Hematopoietic multipotent progenitor cell treated with erythropoietin and hydrocortisone succinate and interleukin-3 and kit ligand, for 4 days (in vitro differentiated cells): ENCODE results near the gene COQ2.
"Not testable (repeated sequence)": the region's sequence is repeated elsewhere in the genome, so short reads cannot be mapped to it uniquely, and the experiment has no call there.

Experiments
- DNase-seq: peaks from one replicate; pipeline ENCODE4 v3.0.0-alpha.2; 2015

COQ2 gene

DNA sequence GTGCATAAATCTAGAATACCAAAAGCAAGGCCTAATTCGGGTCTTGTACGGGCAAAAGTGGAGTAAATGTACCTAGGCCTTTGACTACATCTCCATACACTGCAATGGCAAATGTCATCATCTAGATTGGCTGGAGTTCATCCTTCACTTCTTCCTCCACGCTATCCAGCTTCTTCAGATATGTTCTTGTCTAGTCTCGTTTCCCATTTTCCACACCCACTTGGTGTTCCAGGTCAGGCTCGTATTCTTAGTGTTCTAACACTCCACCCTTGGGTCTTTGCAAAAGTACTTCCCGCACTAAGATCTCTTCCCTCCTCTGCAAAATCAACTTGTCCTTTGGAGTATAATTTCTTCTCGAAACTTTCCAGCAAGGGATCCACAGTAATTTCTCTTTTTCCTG, 1.4 kb downstream of the COQ2 start:
- no peak for DNase-seq

GRCh38 chr4:83282049-83282535, 2.5 kb downstream of the COQ2 start:
- peak; percentile 87 for DNase-seq

- peak; percentile 58 for DNase-seq
Measured at GRCh38 chr4:83281307-83281706, 3.3 kb downstream of the COQ2 start.

DNA sequence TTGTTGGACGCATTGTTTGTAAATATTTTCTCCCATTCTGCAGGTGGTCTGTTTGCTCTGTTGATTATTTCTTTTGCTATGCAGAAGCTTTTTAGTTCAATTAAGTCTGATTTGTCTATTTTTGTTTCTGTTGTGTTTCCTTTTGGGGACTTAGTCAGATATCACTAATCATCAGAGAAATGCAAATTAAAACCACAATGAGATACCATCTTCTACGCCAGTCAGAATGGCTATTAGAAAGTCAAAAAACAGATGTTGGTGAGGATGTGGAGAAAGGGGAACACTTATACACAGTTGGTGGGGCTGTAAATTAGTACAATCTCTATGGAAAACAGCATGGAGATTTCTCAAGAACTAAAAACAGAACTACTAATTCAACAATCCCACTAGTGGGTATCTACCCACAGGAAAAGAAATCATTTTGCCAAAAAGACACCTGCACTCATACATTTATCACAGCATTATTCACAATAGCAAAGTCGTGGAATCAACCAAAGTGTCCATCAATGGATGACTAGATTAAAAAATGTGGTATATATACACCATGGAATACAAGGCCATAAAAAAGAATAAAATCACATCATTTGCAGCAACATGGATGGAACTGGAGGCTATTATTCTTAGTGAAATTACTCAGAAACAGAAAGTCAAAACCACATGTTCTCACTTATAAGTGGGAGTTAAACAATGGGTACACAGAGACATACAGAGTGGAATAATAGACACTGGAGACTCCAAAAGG, 8.1 kb downstream of the COQ2 start:
- peak; percentile 68 for DNase-seq

DNA sequence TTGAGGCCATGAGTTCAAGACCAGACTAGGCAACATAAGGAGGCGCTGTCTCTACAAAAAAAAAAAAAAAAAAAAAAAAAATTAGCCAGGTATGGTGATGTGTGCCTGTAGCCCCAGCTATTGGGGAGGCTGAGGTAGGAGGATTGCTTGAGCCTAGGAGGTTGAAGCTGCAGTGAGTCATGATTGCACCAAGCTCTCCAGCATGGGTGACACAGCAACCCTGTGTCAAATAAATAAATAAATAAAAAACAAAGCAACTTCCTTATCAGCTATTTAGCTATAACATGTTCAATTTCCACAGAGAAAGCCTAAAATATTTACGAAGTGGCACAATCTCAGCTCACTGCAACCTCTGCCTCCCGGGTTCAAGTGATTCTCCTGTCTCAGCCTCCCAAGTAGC, 10.7 kb downstream of the COQ2 start:
- DNase-seq = not testable (repeated sequence)

- peak; percentile 51 for DNase-seq
Measured at GRCh38 chr4:83272900-83273299, 11.7 kb downstream of the COQ2 start.

DNA sequence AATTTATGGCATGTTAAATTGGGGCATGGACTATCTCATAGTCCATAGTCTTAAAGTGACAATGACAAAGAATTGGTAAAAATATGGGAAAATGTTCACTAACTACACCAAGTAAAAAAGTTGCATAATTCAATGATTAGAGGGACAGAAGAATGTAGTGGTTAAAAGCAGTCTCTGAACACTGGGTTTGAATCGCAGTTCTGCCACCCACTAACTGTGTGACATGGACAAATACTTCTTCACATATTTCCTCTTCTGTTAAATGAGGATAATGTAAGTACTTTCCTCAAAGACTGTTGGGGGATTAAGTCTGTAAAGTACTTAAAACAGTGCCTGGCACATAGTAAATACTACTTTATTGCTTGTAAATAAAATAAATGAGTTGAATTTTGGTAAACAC, 15.3 kb downstream of the COQ2 start:
- DNase-seq = no peak

- no peak for DNase-seq
Measured at GRCh38 chr4:83268491-83268890, 16.1 kb downstream of the COQ2 start.

DNA sequence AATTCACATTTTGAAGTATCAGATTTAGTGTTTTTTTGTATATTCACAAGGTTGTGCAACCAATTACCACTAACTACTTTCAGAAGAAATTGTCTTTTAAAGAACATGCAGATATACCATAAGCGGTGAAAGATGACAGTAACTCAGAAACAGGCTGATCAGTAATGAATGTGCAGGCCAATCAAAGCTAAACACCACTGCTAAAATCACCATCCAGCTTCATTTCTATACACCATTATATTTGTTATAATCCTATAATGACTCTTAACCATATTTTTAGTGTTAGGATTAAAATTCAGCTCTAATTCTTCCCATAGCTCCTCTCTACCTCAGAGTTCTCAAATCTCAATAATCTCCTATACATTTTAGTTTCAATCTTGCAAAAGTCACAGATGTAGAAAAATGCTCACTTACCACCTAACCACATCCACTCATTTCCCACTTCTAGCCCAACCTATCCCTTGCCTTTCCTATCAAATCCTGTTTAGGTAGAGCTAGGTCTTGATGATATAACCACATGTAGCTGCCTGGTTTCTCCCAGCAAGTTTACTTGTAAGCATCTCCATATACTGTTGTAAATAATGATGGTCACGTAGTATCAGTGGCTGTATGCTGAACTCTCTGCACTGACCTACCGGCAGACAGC, 16.6 kb downstream of the COQ2 start:
- no peak for DNase-seq

- DNase-seq = no peak
Measured at GRCh38 chr4:83267121-83267829, 17.3 kb downstream of the COQ2 start.

DNA sequence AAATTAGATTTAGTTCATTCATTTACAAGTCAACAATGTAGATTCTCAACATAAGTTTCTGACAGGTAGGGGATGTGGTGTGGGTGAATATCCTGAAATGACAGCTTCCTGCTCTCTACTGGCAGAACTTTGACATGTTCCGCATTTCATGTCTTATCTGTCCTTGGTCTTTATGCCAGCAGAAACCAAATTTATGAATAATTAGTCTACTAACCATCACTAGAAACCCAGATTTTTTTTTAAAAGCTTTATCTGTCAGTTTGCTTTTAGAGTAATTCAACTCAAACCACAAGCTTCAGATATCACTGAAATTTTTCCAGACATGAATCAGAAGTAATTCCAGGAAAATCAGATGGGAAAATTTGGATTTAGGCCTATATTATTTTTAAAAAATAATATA, 17.9 kb downstream of the COQ2 start:
- DNase-seq = peak; percentile 76

- no peak for DNase-seq
Measured at GRCh38 chr4:83263106-83263505, 21.5 kb downstream of the COQ2 start.

DNA sequence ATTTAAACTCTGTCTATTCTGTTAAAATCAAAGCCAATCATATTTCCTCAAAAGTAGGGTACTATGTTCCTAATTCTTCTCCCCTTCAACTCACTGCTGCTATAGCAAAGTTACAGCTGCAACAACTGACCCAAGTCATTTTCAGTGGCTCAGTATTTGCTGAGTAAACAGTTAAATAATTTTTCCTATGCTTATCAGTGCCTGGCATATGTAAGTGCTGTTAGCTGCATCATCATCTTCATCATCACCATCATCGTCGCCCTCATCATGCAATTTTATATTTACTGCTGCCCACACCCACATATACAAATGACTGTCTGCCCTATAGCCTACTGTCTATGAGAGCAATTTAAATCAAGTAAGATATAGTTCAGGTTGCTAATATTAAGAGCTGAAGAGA, 21.9 kb downstream of the COQ2 start:
- peak; percentile 31 for DNase-seq

DNA sequence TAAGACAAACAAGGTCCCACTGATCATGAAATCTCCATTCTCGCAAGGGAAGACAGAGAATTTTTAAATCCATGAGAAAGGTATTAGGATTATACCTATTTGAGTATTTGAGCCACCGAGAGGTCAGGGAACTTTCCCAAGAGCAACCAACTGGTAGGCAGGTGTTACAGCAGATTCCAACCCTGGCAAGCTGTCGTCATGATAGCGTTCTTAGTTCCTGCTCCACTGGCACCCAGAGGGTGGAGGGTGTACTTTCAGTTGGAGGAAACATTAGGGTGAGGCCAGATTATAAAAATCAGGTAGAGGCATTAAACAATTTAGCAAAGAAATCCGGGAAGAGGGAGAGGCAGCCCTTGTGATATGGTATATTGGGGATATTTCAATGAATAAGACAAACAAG, 23.3 kb downstream of the COQ2 start:
- no peak for DNase-seq

- no peak for DNase-seq
Measured at GRCh38 chr4:83259586-83259985, 25.0 kb downstream of the COQ2 start.

GRCh38 chr4:83258461-83258860, 26.1 kb downstream of the COQ2 start:
- no peak for DNase-seq

- no peak for DNase-seq
Measured at GRCh38 chr4:83257811-83258210, 26.8 kb downstream of the COQ2 start.

GRCh38 chr4:83255584-83255983, 29.0 kb downstream of the COQ2 start:
- no peak for DNase-seq

DNA sequence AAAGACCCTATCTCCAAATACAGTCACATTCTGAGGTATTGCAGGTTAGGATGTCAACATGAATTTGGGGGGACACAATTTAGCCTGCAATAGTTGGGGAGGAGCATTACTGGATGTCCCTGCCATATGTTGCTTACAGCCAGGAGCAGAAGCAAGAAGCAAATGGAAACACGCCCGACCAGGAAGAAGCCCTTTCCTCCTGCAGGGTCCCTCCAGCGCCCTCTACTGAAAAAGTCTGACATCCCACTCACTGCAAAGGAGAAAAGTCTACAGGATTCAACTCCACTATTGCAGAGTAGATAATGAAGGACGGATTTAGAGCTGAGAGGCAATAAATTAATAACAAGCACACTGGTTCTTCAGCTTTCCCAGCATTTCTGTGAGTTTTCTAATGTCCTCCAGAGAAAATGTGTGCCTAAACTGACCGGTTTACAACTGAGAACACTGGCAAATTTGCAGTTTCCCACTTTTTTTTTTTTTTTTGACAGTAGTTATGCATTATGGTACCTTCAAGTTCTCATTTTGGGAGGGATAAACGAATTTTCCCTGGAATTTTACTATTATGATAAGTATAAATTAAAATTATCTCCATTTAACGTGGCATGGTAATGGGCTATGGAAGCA, 31.7 kb downstream of the COQ2 start:
- peak; percentile 93 for DNase-seq

DNA sequence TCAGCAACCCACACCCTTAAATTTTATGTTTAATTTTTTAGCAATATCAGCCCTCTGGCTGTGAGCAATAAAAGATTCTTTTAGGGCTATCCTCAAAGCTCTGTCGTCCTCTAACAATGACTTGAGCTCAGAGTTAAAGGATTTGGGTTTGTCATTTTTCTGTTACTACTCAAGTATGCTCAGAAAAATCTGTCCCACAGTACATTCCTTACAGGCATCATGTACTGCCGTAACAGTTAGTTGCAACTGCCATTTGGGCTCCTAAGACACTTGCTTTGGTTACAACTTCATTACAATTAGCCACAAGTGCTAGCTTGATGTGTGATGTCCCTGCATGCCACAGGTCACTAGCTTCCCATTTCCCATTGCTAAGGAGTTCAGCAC, 33.2 kb downstream of the COQ2 start:
- no peak for DNase-seq

DNA sequence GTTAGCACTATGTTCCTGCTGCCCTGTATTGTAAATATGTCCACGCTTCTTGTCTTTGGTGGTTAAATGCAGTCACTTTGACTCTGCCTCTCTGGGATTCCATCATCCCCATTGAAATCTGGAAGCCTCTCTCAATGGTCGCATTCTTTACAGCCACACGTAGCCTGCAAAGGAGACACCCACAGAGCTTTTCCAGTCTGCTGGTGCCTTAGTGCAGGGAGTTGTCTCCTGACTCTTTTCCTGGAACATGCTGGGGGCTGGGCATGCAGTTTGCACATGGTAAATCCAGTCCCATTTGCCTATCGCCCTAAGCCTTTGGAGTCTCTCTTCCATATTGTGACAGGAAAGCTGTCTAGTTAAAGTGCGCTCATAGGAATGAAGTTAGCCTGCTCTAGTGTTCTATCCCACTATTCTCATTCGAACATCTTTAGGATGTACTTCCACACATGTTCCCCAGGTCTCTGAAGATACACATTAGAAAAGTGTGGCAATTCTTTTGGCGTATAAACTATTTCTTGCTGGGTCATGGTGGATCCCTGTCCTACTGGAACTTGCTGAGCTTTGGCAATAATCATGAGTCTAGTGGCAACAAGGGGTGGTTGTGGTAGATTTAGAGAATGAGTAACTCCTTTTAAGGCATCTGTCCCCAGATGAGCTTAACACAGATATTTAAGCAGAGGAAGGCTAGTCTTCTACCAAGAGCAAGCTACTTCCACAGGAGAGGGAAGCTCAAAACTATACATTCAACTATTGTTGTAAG, 33.7 kb downstream of the COQ2 start:
- DNase-seq = peak; percentile 22

DNA sequence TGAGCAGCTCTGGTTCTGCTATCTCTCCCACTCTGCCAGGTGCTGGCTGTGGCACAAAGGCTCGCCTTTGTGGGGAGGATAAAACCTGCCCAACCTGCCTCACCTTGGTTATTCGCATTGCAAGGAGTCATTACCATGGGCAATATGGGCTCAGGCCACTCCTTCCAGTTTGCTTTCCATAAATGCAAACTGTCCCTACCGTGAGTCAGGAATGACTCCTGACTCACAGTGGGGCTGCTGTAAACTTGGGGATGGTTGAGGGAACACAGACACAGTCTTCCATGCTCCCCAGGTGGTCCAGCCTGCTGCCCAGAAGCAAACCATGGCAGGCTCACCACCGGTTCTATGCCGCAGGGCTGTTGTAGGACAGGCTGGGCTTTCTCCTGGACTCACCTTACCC, 36.1 kb downstream of the COQ2 start:
- DNase-seq = no peak
